ENCODE measurements around the gene IL36RN.

IL36RN gene

GRCh38 chr2:113058998-113059960, at the start of gene IL36RN:
Gene IL36RN (plus strand): TSS chr2:113059198. CDS start chr2:113059439, 241 bp downstream.
- no peak for ATAC-seq (ENCODE audit: low read depth)
- H3K4me3 ChIP-seq (ENCODE audit: severe bottlenecking) = no peak within 1 kb of the TSS
- H3K4me1 ChIP-seq (ENCODE audit: insufficient read depth, poor library complexity, severe bottlenecking) = peaks cover 9% of the 10 kb centered on the region
- no peaks in the 10 kb centered on the region for H3K36me3 ChIP-seq (ENCODE audit: low read depth)
- H3K27me3 ChIP-seq (ENCODE audit: insufficient read depth, poor library complexity, severe bottlenecking) = no peaks in the 10 kb centered on the region
- H3K27ac ChIP-seq (ENCODE audit: poor library complexity, severe bottlenecking) = no peak within 1 kb of the TSS
- no peaks in the 10 kb centered on the region for H3K9me3 ChIP-seq (ENCODE audit: severe bottlenecking)
- TF ChIP-seq CTCF (IDR thresholded peaks at IDR 0.05; ENCODE audit: poor library complexity, severe bottlenecking) = no peak
- DNase-seq (ENCODE audit: low spot score) = no peak

DNA sequence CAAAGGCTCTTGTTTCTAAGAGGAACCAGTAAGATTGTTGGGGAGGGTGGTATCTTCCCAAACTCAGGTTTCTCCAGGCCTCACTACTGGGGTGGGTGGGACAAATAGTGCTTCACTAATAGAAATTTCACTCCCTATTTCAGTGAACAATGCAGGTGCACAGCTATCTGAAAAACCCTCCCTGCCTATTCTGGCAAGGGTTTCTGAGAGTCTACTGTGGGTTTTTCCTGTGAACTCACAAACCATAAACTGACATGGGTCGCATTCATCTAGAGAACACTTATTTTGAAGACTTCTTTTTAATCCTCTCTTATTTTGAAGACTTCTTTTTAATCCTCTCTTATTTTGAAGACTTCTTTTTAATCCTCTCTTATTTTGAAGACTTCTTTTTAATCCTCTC, 49.4 kb upstream of the IL36RN start:
- Histone ChIP-seq H3K27ac (ENCODE audit: poor library complexity, severe bottlenecking) (no peak overlapping the region), H3K36me3 (ENCODE audit: low read depth) (no peaks in the 10 kb centered on the region), H3K27me3 (ENCODE audit: insufficient read depth, poor library complexity, severe bottlenecking) (no peaks in the 10 kb centered on the region), H3K4me3 (ENCODE audit: severe bottlenecking) (no peak overlapping the region), H3K4me1 (ENCODE audit: insufficient read depth, poor library complexity, severe bottlenecking) (no peaks in the 10 kb centered on the region), H3K9me3 (ENCODE audit: severe bottlenecking) (no peaks in the 10 kb centered on the region)
- TF ChIP-seq CTCF (IDR thresholded peaks at IDR 0.05; ENCODE audit: poor library complexity, severe bottlenecking) = no peak
- DNase-seq (ENCODE audit: low spot score) (no peak), ATAC-seq (ENCODE audit: low read depth) (no peak)

GRCh38 chr2:113010088-113010487, 48.9 kb upstream of the IL36RN start:
- Histone ChIP-seq H3K4me3 (ENCODE audit: severe bottlenecking) (no peak overlapping the region), H3K27me3 (ENCODE audit: insufficient read depth, poor library complexity, severe bottlenecking) (no peaks in the 10 kb centered on the region), H3K27ac (ENCODE audit: poor library complexity, severe bottlenecking) (no peak overlapping the region), H3K36me3 (ENCODE audit: low read depth) (no peaks in the 10 kb centered on the region), H3K9me3 (ENCODE audit: severe bottlenecking) (no peaks in the 10 kb centered on the region), H3K4me1 (ENCODE audit: insufficient read depth, poor library complexity, severe bottlenecking) (no peaks in the 10 kb centered on the region)
- no peak for TF ChIP-seq CTCF (IDR thresholded peaks at IDR 0.05; ENCODE audit: poor library complexity, severe bottlenecking)
- DNase-seq (ENCODE audit: low spot score) = no peak
- ATAC-seq (ENCODE audit: low read depth) = no peak

- H3K4me1 ChIP-seq (ENCODE audit: insufficient read depth, poor library complexity, severe bottlenecking) = no peaks in the 10 kb centered on the region
- H3K27ac ChIP-seq (ENCODE audit: poor library complexity, severe bottlenecking) = no peak overlapping the region
- H3K4me3 ChIP-seq (ENCODE audit: severe bottlenecking) = no peak overlapping the region
- DNase-seq (ENCODE audit: low spot score) (no peak), ATAC-seq (ENCODE audit: low read depth) (no peak)
- H3K27me3 ChIP-seq (ENCODE audit: insufficient read depth, poor library complexity, severe bottlenecking) = no peaks in the 10 kb centered on the region
- no peaks in the 10 kb centered on the region for H3K36me3 ChIP-seq (ENCODE audit: low read depth)
- no peaks in the 10 kb centered on the region for H3K9me3 ChIP-seq (ENCODE audit: severe bottlenecking)
- TF ChIP-seq CTCF (IDR thresholded peaks at IDR 0.05; ENCODE audit: poor library complexity, severe bottlenecking) = no peak
These were observed 47.9 kb upstream of the IL36RN start for GRCh38 chr2:113011108-113011507.

Data from RWPE2 (cell line).